Nephron (organoid): ENCODE results near the gene RFC1.
"Not testable (repeated sequence)": the region's sequence is repeated elsewhere in the genome, so short reads cannot be mapped to it uniquely, and the experiment has no call there.

Experiments
- H3K27ac Mint-ChIP-seq, 3 experiments: 2 replicates each; pipeline ENCODE4 v1.8.0; 2020; ENCODE audit warnings: mixed read lengths in 3 of 3, mild to moderate bottlenecking in 2 of 3, moderate library complexity in 1 of 3
- H3K27me3 Mint-ChIP-seq: 2 replicates; pipeline ENCODE4 v1.8.0; 2021; ENCODE audit warnings: low read depth, mild to moderate bottlenecking, moderate library complexity, mixed read lengths
- H3K36me3 Mint-ChIP-seq: 2 replicates; pipeline ENCODE4 v1.8.0; 2020; ENCODE audit warnings: low read depth, mixed read lengths
- H3K4me1 Mint-ChIP-seq: 2 replicates; pipeline ENCODE4 v1.8.0; 2020; ENCODE audit warnings: mixed read lengths
- H3K4me3 Mint-ChIP-seq, 3 experiments: 2 replicates each; pipeline ENCODE4 v1.8.0; 2020; ENCODE audit warnings: mild to moderate bottlenecking in 3 of 3, mixed read lengths in 3 of 3, moderate library complexity in 2 of 3
- H3K9me3 Mint-ChIP-seq: 2 replicates; pipeline ENCODE4 v1.8.0; 2020; ENCODE audit warnings: mixed read lengths
- TF ChIP-seq, protein P1 (sequence below), 3 experiments: fragments of 200-600 bp; sonication (generic); IDR thresholded peaks; one replicate each; pipeline ENCODE4 v1.5.0; 2021; ENCODE audit warnings: antibody characterized with exemption in 3 of 3; ENCODE audit not compliant: unreplicated experiment in 3 of 3

RFC1 gene

DNA sequence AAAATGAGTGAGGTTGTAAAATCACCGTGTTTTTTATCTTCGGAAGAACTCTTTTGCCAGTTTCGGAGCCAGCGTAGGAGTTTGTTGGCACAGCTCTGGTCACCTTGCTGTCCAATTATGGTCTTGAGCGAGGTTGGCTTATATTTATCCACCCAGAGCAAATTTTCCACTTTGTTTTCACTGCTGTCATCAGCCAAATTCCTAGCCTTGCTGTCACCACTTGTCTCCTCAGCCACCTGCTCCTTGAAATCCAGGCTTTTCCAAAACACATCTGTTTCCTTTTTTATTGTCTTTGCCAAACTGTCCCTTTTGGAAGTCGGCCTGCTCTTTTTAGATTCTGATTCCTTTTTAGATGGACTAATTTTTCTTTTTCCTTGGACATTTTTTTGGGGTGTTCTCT is 57.6 kb downstream of the RFC1 start:
- peaks cover 63% of the 10 kb centered on the region for H3K36me3 Mint-ChIP-seq
- no peaks in the 10 kb centered on the region for H3K27me3 Mint-ChIP-seq
- TF ChIP-seq, protein P1, sequence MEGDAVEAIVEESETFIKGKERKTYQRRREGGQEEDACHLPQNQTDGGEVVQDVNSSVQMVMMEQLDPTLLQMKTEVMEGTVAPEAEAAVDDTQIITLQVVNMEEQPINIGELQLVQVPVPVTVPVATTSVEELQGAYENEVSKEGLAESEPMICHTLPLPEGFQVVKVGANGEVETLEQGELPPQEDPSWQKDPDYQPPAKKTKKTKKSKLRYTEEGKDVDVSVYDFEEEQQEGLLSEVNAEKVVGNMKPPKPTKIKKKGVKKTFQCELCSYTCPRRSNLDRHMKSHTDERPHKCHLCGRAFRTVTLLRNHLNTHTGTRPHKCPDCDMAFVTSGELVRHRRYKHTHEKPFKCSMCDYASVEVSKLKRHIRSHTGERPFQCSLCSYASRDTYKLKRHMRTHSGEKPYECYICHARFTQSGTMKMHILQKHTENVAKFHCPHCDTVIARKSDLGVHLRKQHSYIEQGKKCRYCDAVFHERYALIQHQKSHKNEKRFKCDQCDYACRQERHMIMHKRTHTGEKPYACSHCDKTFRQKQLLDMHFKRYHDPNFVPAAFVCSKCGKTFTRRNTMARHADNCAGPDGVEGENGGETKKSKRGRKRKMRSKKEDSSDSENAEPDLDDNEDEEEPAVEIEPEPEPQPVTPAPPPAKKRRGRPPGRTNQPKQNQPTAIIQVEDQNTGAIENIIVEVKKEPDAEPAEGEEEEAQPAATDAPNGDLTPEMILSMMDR (IDR thresholded peaks at IDR 0.05; ENCODE audit: unreplicated experiment in 3 of 3) = no peak
- peaks cover 31% of the 10 kb centered on the region for H3K4me1 Mint-ChIP-seq
- H3K4me3 Mint-ChIP-seq = no peak overlapping the region
- H3K27ac Mint-ChIP-seq = peak overlapping the region; percentile 84 to 99 (median 96)
- no peaks in the 10 kb centered on the region for H3K9me3 Mint-ChIP-seq

DNA sequence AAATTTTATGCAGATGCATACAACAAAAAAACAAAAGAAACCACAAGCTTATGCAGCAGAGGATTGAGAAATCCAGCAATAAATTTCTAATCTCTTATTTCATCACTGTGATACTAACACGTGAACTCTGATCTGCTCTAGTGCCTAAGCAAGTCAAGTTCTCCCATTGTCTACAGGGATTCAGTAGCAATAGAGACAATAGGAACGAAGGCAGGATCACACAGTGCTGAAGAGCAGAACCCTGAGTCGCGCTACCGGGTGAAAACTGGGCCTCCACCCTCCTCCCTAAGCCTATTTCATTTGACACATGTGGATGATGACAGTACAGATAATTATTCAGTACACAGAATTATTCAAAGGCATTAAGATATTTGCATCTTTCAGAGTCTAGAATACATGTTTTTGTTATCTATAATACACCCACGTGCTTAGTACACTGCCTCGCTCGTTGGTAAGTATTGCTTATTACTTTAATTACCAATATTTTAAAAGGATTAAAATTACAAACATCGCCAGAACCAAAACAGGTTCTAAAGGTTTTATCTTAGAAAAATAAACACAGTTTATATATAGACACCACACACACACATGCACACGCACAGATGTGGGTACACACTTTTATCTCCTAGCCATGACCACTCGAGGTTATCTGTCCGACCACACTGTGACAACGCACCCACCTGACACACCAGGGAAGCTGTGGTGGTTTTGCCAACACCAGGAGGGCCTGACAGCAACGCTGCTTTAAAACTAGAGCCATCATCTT is 60.1 kb downstream of the RFC1 start:
- peaks cover 27% of the 10 kb centered on the region for H3K4me1 Mint-ChIP-seq
- no peak overlapping the region for H3K4me3 Mint-ChIP-seq
- no peaks in the 10 kb centered on the region for H3K27me3 Mint-ChIP-seq
- H3K9me3 Mint-ChIP-seq = no peaks in the 10 kb centered on the region
- peaks cover 66% of the 10 kb centered on the region for H3K36me3 Mint-ChIP-seq
- peak overlapping the region; percentile 13 to 71 (median 56) for H3K27ac Mint-ChIP-seq
- TF ChIP-seq, protein P1 (IDR thresholded peaks at IDR 0.05; ENCODE audit: unreplicated experiment in 3 of 3) = no peak

DNA sequence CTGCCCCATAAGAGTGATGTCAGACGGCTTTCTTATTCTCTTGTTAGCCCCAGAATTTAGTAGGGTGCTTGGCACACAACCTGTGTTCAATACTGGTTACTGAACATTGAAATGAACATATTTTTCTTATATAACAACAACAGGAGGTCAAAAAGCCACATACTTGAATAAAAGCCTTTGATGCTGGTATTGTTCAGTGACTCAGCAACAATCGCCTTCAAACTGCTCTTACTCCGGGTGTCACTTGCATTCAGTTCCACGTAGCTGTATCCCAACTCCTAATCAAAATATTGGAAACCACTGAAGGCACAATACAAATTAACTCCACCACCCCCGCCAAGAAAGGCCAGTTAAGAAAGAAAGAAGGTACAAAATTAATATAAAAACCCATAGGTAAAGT is 61.5 kb downstream of the RFC1 start:
- Mint-ChIP-seq H3K27me3 (no peaks in the 10 kb centered on the region), H3K36me3 (peaks cover 74% of the 10 kb centered on the region), H3K4me1 (peaks cover 27% of the 10 kb centered on the region), H3K9me3 (no peaks in the 10 kb centered on the region), H3K27ac (peak overlapping the region in 1 of 3 experiments; percentile 1), H3K4me3 (no peak overlapping the region)
- TF ChIP-seq, protein P1 (IDR thresholded peaks at IDR 0.05; ENCODE audit: unreplicated experiment in 3 of 3) = no peak

DNA sequence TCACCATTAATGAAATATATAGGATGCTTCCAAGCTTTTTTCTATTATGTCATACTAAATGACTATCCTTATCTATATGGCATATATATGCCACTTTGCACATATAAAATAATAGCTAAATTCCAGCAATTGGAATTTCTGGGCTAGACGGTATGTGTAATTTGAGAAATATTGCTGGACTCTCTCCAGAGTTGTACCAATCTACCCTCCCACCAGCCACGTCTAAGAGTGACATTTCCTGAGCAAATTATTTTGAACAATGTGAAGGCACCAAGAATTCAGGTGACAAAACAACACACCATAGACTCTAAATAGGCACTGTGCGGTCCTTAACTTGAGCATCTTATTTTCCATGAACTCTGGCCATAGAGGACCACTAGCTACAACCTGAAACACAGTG is 62.3 kb downstream of the RFC1 start:
- Mint-ChIP-seq H3K4me1 (peaks cover 21% of the 10 kb centered on the region), H3K36me3 (peaks cover 75% of the 10 kb centered on the region), H3K27me3 (no peaks in the 10 kb centered on the region), H3K27ac (peak overlapping the region in 1 of 3 experiments; percentile 1), H3K9me3 (no peaks in the 10 kb centered on the region), H3K4me3 (no peak overlapping the region)
- TF ChIP-seq, protein P1 (IDR thresholded peaks at IDR 0.05; ENCODE audit: unreplicated experiment in 3 of 3) = no peak

DNA sequence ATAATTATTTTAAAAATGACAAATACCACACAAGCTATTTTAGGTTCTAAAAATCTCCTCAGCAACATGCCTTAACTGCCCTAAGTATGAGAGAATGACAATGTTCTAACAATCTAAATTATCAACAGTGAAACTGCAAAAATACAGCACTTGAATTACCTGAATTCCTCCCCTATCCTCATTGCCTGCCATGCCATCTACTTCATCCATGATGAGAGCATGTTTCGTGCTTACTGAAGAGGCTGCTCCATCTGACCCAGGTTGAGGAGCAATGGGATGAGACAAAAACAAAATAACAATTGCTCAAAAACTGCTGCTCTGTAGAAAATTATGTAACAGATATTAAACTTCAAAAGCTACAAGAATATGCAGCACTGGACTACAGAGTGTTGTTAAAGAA is 63.3 kb downstream of the RFC1 start:
- TF ChIP-seq, protein P1 (IDR thresholded peaks at IDR 0.05; ENCODE audit: unreplicated experiment in 3 of 3) = no peak
- Mint-ChIP-seq H3K4me1 (peaks cover 12% of the 10 kb centered on the region), H3K27me3 (no peaks in the 10 kb centered on the region), H3K36me3 (peaks cover 75% of the 10 kb centered on the region), H3K9me3 (no peaks in the 10 kb centered on the region), H3K27ac (no peak overlapping the region), H3K4me3 (no peak overlapping the region)

DNA sequence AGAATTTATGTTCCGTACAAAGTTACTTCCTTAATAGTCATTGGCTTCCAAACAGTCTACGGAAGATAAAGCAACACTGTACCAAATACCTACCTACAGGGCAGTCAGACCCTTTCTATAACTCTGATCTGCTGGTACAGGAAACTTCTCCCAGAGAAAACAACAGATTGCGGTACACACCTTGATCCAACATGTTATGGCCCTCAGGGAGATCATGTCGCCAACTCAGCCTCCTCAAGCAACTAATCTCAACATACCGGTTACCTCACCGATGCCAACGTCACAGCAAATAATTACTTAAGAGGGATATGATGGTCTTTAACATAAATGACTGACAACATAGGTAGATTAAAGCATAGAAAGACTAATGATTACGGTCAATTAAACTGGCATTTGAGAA is 70.4 kb downstream of the RFC1 start:
- H3K36me3 Mint-ChIP-seq = peaks cover 72% of the 10 kb centered on the region
- TF ChIP-seq, protein P1 (IDR thresholded peaks at IDR 0.05; ENCODE audit: unreplicated experiment in 3 of 3) = no peak
- H3K9me3 Mint-ChIP-seq = peaks cover 4% of the 10 kb centered on the region
- H3K4me1 Mint-ChIP-seq = no peaks in the 10 kb centered on the region
- H3K4me3 Mint-ChIP-seq = no peak overlapping the region
- H3K27me3 Mint-ChIP-seq = no peaks in the 10 kb centered on the region
- no peak overlapping the region for H3K27ac Mint-ChIP-seq

DNA sequence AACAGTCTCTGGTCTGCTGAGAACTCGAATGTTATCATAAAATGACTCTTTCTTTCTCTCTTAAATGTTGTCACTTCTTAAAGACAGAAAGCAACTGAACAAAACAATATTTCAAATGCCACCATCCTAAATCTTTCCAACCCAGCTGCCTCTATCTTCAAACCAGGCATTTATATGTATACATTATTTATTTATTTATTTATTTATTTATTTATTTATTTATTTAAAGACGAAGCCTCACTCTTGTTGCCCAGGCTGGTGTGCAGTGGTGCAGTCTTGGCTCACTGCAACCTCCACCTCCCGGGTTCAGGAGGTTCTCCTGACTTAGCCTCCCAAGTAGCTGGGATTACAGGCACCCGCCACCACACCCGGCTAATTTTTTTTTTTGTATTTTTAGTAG is 73.7 kb downstream of the RFC1 start:
- not testable (repeated sequence) for H3K9me3 Mint-ChIP-seq, H3K27me3 Mint-ChIP-seq

More for the DNA sequence above, 73.7 kb downstream of the RFC1 start:
- H3K4me1 Mint-ChIP-seq, H3K4me3 Mint-ChIP-seq, H3K27ac Mint-ChIP-seq: not testable (repeated sequence)
- H3K36me3 Mint-ChIP-seq = peaks cover 66% of the 10 kb centered on the region
